GM12878 (cell line): Measurements from ENCODE around the gene PRCC.

Experiments
- CBX5 ChIP-seq: sonication (generic); IDR thresholded peaks from 2 replicates; pipeline ENCODE4 v1.6.1; 2016; ENCODE audit warnings: low read depth, moderate library complexity, mild to moderate bottlenecking, inconsistent platforms
- EGR1 ChIP-seq, 2 experiments: IDR thresholded peaks; 1 replicate in 1 of 2; 2 replicates in 1 of 2; pipeline ENCODE4 v1.6.1; 2011 to 2012; ENCODE audit warnings: low read depth in 2 of 2, low read length in 2 of 2, borderline replicate concordance in 1 of 2, mild to moderate bottlenecking in 1 of 2, moderate library complexity in 1 of 2
- GABPA ChIP-seq: IDR thresholded peaks from 2 replicates; pipeline ENCODE4 v1.6.1; 2014; ENCODE audit warnings: antibody characterized with exemption, low read depth, mild to moderate bottlenecking, inconsistent platforms
- MAX ChIP-seq: IDR thresholded peaks from 2 replicates; pipeline ENCODE4 v1.6.1; 2012; ENCODE audit warnings: low read depth, low read length, improper control_type of control experiment
- MTA3 ChIP-seq: IDR thresholded peaks from 2 replicates; pipeline ENCODE4 v1.6.1; 2012; ENCODE audit warnings: low read length, inconsistent platforms, borderline replicate concordance
- MXI1 ChIP-seq: fragments of 150-350 bp; IDR thresholded peaks from 2 replicates; pipeline ENCODE4 v1.6.1; 2011; ENCODE audit warnings: low read depth, mild to moderate bottlenecking, inconsistent platforms, low read length, improper control_type of control experiment
- POLR2A ChIP-seq: IDR thresholded peaks from 2 replicates; pipeline ENCODE4 v1.6.1; 2011; ENCODE audit warnings: low read depth, mild to moderate bottlenecking, low read length
- POLR2AphosphoS5 ChIP-seq: IDR thresholded peaks from 2 replicates; pipeline ENCODE4 v1.6.1; 2011; ENCODE audit warnings: mild to moderate bottlenecking, low read length, inconsistent platforms
- RCOR1 ChIP-seq: conservative IDR thresholded peaks from 2 replicates; pipeline ENCODE4 v1.6.1; 2012; ENCODE audit warnings: low read depth, low read length, improper control_type of control experiment
- TAF1 ChIP-seq: IDR thresholded peaks from 2 replicates; pipeline ENCODE4 v1.6.1; 2011; ENCODE audit warnings: mild to moderate bottlenecking, low read depth, low read length, borderline replicate concordance
- TF ChIP-seq, protein P1 (sequence below): fragments of 450-650 bp; conservative IDR thresholded peaks from 2 replicates; pipeline ENCODE4 v1.6.1; 2017; ENCODE audit warnings: mild to moderate bottlenecking, moderate library complexity

DNA sequence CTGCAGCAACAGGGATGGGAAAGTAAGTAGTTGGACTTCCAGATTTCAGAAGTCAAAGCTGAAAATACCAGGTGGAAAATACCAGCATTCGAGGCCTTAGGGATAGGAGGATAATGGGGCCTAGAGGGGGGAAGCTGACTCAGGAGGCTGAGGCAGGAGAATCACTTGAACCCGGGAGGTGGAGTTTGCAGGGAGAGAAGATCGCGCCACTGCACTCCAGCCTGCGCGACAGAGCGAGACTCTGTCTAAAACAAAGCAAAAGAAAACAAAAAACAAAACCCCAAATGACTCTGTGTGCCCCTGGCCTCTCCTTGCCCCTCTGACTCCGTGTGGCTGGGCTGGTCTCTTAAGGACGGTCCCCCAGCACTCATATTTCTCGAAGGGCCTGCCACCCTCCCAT lies 46.0 kb downstream of the PRCC start:
- no peak for TF ChIP-seq POLR2AphosphoS5
- TF ChIP-seq MXI1, result no peak
- no peak for TF ChIP-seq MTA3
- no peak for TF ChIP-seq MAX
- TF ChIP-seq, protein P1, sequence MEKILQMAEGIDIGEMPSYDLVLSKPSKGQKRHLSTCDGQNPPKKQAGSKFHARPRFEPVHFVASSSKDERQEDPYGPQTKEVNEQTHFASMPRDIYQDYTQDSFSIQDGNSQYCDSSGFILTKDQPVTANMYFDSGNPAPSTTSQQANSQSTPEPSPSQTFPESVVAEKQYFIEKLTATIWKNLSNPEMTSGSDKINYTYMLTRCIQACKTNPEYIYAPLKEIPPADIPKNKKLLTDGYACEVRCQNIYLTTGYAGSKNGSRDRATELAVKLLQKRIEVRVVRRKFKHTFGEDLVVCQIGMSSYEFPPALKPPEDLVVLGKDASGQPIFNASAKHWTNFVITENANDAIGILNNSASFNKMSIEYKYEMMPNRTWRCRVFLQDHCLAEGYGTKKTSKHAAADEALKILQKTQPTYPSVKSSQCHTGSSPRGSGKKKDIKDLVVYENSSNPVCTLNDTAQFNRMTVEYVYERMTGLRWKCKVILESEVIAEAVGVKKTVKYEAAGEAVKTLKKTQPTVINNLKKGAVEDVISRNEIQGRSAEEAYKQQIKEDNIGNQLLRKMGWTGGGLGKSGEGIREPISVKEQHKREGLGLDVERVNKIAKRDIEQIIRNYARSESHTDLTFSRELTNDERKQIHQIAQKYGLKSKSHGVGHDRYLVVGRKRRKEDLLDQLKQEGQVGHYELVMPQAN, result no peak
- TF ChIP-seq RCOR1, result no peak
- no peak for TF ChIP-seq POLR2A
- TF ChIP-seq TAF1, result no peak
- no peak for TF ChIP-seq GABPA
- TF ChIP-seq CBX5, result no peak
- no peak for TF ChIP-seq EGR1 (IDR thresholded peaks at IDR 0.05; ENCODE audit: borderline replicate concordance in 1 of 2, low read depth in 2 of 2, low read length in 2 of 2)
